Skeletal muscle tissue (tissue), 4 donors: Measurements from ENCODE around the gene LDB3. TPM values are rescaled to one million over a fixed set of nuclear protein-coding genes. Genes with fewer than 3 reads are reported as not detected.

ENCODE experiments used
- H3K27ac ChIP-seq: one replicate; pipeline ENCODE4 v1.7.0; 2013; ENCODE audit warnings: mild to moderate bottlenecking, low read depth, low read length, inconsistent platforms
- H3K27me3 ChIP-seq, 3 donors: one replicate each; pipeline ENCODE4 v1.7.0; 2013; ENCODE audit warnings: low read length in 3 of 3; ENCODE audit not compliant: control insufficient read depth in 3 of 3, insufficient read depth in 3 of 3
- H3K36me3 ChIP-seq, 3 donors: one replicate each; pipeline ENCODE4 v1.7.0; 2013; ENCODE audit warnings: low read length in 3 of 3; ENCODE audit not compliant: control insufficient read depth in 3 of 3, insufficient read depth in 3 of 3
- H3K4me1 ChIP-seq, 3 donors: one replicate each; pipeline ENCODE4 v1.7.0; 2013; ENCODE audit warnings: low read length in 3 of 3, mild to moderate bottlenecking in 3 of 3; ENCODE audit not compliant: control insufficient read depth in 3 of 3, insufficient read depth in 3 of 3
- H3K4me3 ChIP-seq, 3 donors: one replicate each; pipeline ENCODE4 v1.7.0; 2013; ENCODE audit warnings: low read length in 3 of 3
- H3K9ac ChIP-seq, 3 donors: one replicate each; pipeline ENCODE4 v1.7.0; 2013; ENCODE audit warnings: low read length in 3 of 3, mild to moderate bottlenecking in 3 of 3, moderate library complexity in 2 of 3, low read depth in 1 of 3
- H3K9me3 ChIP-seq, 3 donors: one replicate each; pipeline ENCODE4 v1.7.0; 2013; ENCODE audit warnings: low read length in 3 of 3; ENCODE audit not compliant: control insufficient read depth in 3 of 3
- total RNA-seq: library from RNA; depleted of rRNA; stranded (reverse); fragments of >200 nt; gene quantifications from one replicate; pipeline ENCODE4 v1.2.3, GENCODE V29; 2014
- donor health status: Osteomylitis.

The LDB3 gene
- total RNA-seq, 1 donor from 2014 or later, result 87.7 TPM

GRCh38 chr10:86681722-86682386 lies 13.5 kb downstream of the LDB3 start:
- Histone ChIP-seq H3K36me3 (peaks cover 52 to 76% (median 65%) of the 10 kb centered on the region in 3 donors), H3K4me3 (peak overlapping the region in 2 of 3 donors; percentile 47 to 52), H3K9me3 (no peaks in the 10 kb centered on the region), H3K9ac (peak overlapping the region; percentile 47 to 84 (median 62)), H3K27ac (peak overlapping the region; percentile 83), H3K27me3 (no peaks in the 10 kb centered on the region), H3K4me1 (peaks cover 91 to 98% (median 95%) of the 10 kb centered on the region in 3 donors)

- H3K9ac ChIP-seq, result peak overlapping the region in 1 of 3 donors; percentile 89
- peak overlapping the region in 2 of 3 donors; percentile 13 to 23 for H3K4me3 ChIP-seq
- no peaks in the 10 kb centered on the region for H3K27me3 ChIP-seq
- peaks cover 59 to 80% (median 67%) of the 10 kb centered on the region in 3 donors for H3K36me3 ChIP-seq
- H3K9me3 ChIP-seq, result no peaks in the 10 kb centered on the region
- H3K27ac ChIP-seq, result peak overlapping the region; percentile 83
- peaks cover 91 to 98% (median 95%) of the 10 kb centered on the region in 3 donors for H3K4me1 ChIP-seq
Measured at GRCh38 chr10:86682675-86683074, 14.4 kb downstream of the LDB3 start.

- Histone ChIP-seq H3K36me3 (peaks cover 69 to 83% (median 70%) of the 10 kb centered on the region in 3 donors), H3K4me3 (peak overlapping the region; percentile 9 to 35 (median 11)), H3K9ac (peak overlapping the region; percentile 50 to 89 (median 75)), H3K4me1 (peaks cover 88 to 100% (median 98%) of the 10 kb centered on the region in 3 donors), H3K9me3 (no peaks in the 10 kb centered on the region), H3K27ac (peak overlapping the region; percentile 73), H3K27me3 (no peaks in the 10 kb centered on the region)
Measured at GRCh38 chr10:86684331-86685097, 16.2 kb downstream of the LDB3 start.

GRCh38 chr10:86685416-86685815 lies 17.1 kb downstream of the LDB3 start:
- H3K9me3 ChIP-seq, result no peaks in the 10 kb centered on the region
- H3K36me3 ChIP-seq, result peaks cover 70 to 82% (median 70%) of the 10 kb centered on the region in 3 donors
- no peaks in the 10 kb centered on the region for H3K27me3 ChIP-seq
- H3K9ac ChIP-seq, result peak overlapping the region; percentile 48 to 89 (median 50)
- H3K27ac ChIP-seq, result peak overlapping the region; percentile 73
- H3K4me1 ChIP-seq, result peaks cover 88 to 100% (median 98%) of the 10 kb centered on the region in 3 donors
- no peak overlapping the region for H3K4me3 ChIP-seq

- peaks cover 88 to 100% (median 98%) of the 10 kb centered on the region in 3 donors for H3K4me1 ChIP-seq
- H3K27me3 ChIP-seq, result no peaks in the 10 kb centered on the region
Measured at GRCh38 chr10:86685893-86686632, 17.8 kb downstream of the LDB3 start.

GRCh38 chr10:86686972-86687371 lies 18.7 kb downstream of the LDB3 start:
- H3K4me3 ChIP-seq, result no peak overlapping the region
- H3K27ac ChIP-seq, result peak overlapping the region; percentile 73
- H3K27me3 ChIP-seq, result no peaks in the 10 kb centered on the region
- H3K4me1 ChIP-seq, result peaks cover 84 to 100% (median 98%) of the 10 kb centered on the region in 3 donors
- H3K36me3 ChIP-seq, result peaks cover 71 to 80% (median 74%) of the 10 kb centered on the region in 3 donors
- H3K9me3 ChIP-seq, result no peaks in the 10 kb centered on the region
- peak overlapping the region in 2 of 3 donors; percentile 34 to 89 for H3K9ac ChIP-seq

More at GRCh38 chr10:86685893-86686632, 17.8 kb downstream of the LDB3 start:
- Histone ChIP-seq H3K4me3 (no peak overlapping the region), H3K27ac (peak overlapping the region; percentile 73), H3K36me3 (peaks cover 70 to 80% (median 72%) of the 10 kb centered on the region in 3 donors), H3K9me3 (no peaks in the 10 kb centered on the region), H3K9ac (peak overlapping the region in 1 of 3 donors; percentile 89)

GRCh38 chr10:86687750-86688149 lies 19.4 kb downstream of the LDB3 start:
- H3K36me3 ChIP-seq, result peaks cover 71 to 80% (median 74%) of the 10 kb centered on the region in 3 donors
- H3K9me3 ChIP-seq, result no peaks in the 10 kb centered on the region
- peak overlapping the region; percentile 73 for H3K27ac ChIP-seq
- H3K4me3 ChIP-seq, result no peak overlapping the region
- H3K27me3 ChIP-seq, result no peaks in the 10 kb centered on the region
- H3K4me1 ChIP-seq, result peaks cover 81 to 100% (median 98%) of the 10 kb centered on the region in 3 donors
- H3K9ac ChIP-seq, result peak overlapping the region; percentile 28 to 89 (median 34)

GRCh38 chr10:86688398-86688921 lies 20.1 kb downstream of the LDB3 start:
- peak overlapping the region in 1 of 3 donors; percentile 28 for H3K9ac ChIP-seq
- peaks cover 72 to 80% (median 72%) of the 10 kb centered on the region in 3 donors for H3K36me3 ChIP-seq
- peak overlapping the region; percentile 73 for H3K27ac ChIP-seq
- no peak overlapping the region for H3K4me3 ChIP-seq
- peaks cover 81 to 100% (median 98%) of the 10 kb centered on the region in 3 donors for H3K4me1 ChIP-seq
- no peaks in the 10 kb centered on the region for H3K27me3 ChIP-seq
- no peaks in the 10 kb centered on the region for H3K9me3 ChIP-seq

GRCh38 chr10:86689146-86689545 lies 20.8 kb downstream of the LDB3 start:
- Histone ChIP-seq H3K9ac (peak overlapping the region in 1 of 3 donors; percentile 64), H3K27me3 (no peaks in the 10 kb centered on the region), H3K36me3 (peaks cover 76 to 86% (median 79%) of the 10 kb centered on the region in 3 donors), H3K4me3 (no peak overlapping the region), H3K4me1 (peaks cover 76 to 100% (median 98%) of the 10 kb centered on the region in 3 donors), H3K9me3 (no peaks in the 10 kb centered on the region), H3K27ac (peak overlapping the region; percentile 73)
